ENCODE measurements around the gene IGFBP5.
A peak's percentile ranks its signal among the peaks of the same experiment; 100 is the strongest.

IGFBP5 gene

GRCh38 chr2:216665242-216665641 lies 30.1 kb downstream of the IGFBP5 start:
- peak; percentile 57 for DNase-seq (ENCODE audit: low spot score)

GRCh38 chr2:216664593-216665034 lies 30.7 kb downstream of the IGFBP5 start:
- no peak for DNase-seq (ENCODE audit: low spot score)

DNA sequence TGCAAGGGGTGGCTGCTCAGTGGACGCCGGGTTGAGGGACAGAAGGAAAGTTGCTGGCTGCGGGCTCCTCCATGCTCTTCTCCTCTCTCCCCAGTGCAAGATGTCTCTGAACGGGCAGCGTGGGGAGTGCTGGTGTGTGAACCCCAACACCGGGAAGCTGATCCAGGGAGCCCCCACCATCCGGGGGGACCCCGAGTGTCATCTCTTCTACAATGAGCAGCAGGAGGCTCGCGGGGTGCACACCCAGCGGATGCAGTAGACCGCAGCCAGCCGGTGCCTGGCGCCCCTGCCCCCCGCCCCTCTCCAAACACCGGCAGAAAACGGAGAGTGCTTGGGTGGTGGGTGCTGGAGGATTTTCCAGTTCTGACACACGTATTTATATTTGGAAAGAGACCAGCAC lies 31.5 kb downstream of the IGFBP5 start:
- DNase-seq (ENCODE audit: low spot score) = no peak

- DNase-seq (ENCODE audit: low spot score) = no peak
Observed at GRCh38 chr2:216663106-216663505, 32.2 kb downstream of the IGFBP5 start.

GRCh38 chr2:216661639-216662375 lies 33.5 kb downstream of the IGFBP5 start:
- no peak for DNase-seq (ENCODE audit: low spot score)

GRCh38 chr2:216661051-216661450 lies 34.3 kb downstream of the IGFBP5 start:
- no peak for DNase-seq (ENCODE audit: low spot score)

GRCh38 chr2:216660496-216660895 lies 34.9 kb downstream of the IGFBP5 start:
- DNase-seq (ENCODE audit: low spot score) = no peak

GRCh38 chr2:216659276-216659675 lies 36.1 kb downstream of the IGFBP5 start:
- no peak for DNase-seq (ENCODE audit: low spot score)

- DNase-seq (ENCODE audit: low spot score) = no peak
Observed at GRCh38 chr2:216658757-216659156, 36.6 kb downstream of the IGFBP5 start.

GRCh38 chr2:216657980-216658379 lies 37.4 kb downstream of the IGFBP5 start:
- DNase-seq (ENCODE audit: low spot score) = no peak

GRCh38 chr2:216657086-216657855 lies 38.1 kb downstream of the IGFBP5 start:
- no peak for DNase-seq (ENCODE audit: low spot score)

DNA sequence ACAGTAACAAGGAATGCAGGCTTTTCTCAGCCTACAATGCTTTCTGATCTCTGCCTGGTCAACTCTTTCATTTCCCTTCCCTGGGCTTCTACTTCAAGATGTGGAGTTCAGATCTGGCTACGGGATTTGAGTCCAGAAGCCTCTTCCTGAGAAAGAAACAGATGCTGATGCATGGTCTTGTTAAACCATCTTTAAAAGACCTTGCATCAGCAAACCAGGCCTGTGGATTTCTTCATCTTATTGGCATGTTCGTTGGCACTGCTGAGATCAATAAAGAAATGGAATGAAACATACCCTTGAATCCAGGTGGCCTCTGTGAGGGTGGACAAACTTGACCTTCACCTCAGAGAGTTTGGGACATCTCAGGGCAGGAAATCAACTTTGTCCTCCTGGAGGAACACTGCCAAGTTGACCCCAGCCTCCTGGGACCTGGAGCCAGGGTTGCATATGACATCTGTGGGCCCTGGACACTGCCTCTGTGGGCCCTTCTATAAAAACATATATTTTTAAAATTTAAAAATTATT lies 40.8 kb downstream of the IGFBP5 start:
- no peak for DNase-seq (ENCODE audit: low spot score)

- DNase-seq (ENCODE audit: low spot score) = no peak
Observed at GRCh38 chr2:216653931-216654365, 41.4 kb downstream of the IGFBP5 start.

DNA sequence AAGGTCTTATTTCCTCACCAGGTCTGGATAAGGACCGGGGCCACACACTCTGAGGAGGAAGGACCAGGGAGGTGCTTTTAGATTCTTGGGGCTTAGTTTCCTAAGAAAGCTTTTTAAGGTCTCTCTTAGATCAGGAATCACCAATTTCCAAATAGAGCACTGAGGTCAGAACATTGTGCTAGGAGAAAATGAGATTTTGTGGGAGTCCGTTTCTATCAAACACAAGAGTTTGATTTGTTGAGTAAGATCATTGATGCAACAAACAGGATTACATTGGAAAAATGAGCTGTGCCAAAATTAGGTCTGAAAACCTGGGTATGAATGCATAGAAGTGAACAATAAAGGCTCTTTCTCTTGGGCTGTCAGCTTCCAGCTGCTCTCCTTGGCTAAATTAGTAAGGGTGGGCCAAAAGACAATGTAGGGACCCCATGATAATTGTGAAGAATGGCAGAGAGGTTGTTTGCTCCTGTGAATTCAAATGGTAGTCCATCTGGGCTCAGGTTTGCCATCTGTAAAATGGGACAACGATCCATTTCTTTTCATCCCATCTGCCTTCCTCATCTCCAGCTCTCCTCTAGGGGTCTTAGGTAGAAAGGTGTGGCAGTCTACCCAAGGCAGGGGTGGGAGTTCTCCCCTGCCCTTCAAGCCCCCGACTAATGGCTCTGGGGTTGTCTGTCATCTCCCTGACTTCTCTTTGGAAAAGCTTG lies 42.1 kb downstream of the IGFBP5 start:
- no peak for DNase-seq (ENCODE audit: low spot score)

DNA sequence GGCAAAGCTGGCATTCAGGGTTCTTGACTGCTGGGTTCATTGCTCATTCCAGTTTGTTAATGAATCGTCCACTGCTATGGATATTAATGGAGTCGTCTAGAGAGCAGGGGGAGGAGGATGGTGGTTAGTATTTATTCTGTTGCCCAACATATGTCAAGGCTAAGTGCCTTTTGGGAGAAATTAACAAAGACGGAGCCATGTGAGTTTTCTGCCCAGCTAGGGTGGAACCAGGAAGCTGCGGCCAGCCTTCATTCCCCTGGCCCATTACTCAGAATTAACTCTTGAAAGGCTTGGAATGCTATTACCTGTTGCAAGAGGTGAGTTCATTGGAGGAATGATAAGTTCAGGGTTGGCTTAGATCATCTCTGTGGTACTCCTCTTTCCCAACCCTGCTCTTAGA lies 42.8 kb downstream of the IGFBP5 start:
- DNase-seq (ENCODE audit: low spot score) = no peak

GRCh38 chr2:216651351-216651881 lies 43.9 kb downstream of the IGFBP5 start:
- DNase-seq (ENCODE audit: low spot score) = no peak

DNA sequence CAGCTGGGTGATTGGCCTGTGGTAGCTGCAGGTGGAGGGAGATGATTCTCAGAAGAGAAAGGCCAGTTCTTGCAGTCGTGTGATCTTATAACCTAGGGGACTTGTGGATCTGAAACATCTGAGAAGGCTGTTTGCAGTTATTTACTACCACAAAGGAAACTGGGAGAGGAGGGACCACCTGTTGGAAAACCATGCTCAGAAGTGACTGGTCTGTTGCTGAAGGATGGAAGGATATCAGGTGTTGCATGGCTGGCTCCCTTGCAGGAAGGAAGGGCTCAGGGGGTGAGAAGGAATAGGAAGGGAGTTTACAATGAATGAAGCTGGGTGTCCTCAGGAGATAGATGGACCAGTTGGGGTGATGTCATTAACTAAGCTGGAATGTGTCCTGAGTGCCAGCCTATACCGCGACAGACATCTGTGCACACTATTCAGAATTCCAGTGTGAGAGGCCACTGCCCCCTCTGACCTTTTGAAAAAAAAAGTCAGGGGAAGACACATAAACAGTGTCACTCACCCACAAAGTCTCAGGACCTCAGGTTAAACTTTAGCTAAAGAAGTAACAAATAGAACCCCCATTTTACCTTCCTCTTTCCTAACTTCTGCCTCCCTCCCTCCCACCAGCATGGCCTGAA lies 44.6 kb downstream of the IGFBP5 start:
- DNase-seq (ENCODE audit: low spot score) = no peak

- no peak for DNase-seq (ENCODE audit: low spot score)
Observed at GRCh38 chr2:216649574-216649973, 45.8 kb downstream of the IGFBP5 start.

GRCh38 chr2:216648105-216648504 lies 47.2 kb downstream of the IGFBP5 start:
- DNase-seq (ENCODE audit: low spot score) = no peak

- no peak for DNase-seq (ENCODE audit: low spot score)
Observed at GRCh38 chr2:216646116-216646515, 49.2 kb downstream of the IGFBP5 start.

DNA sequence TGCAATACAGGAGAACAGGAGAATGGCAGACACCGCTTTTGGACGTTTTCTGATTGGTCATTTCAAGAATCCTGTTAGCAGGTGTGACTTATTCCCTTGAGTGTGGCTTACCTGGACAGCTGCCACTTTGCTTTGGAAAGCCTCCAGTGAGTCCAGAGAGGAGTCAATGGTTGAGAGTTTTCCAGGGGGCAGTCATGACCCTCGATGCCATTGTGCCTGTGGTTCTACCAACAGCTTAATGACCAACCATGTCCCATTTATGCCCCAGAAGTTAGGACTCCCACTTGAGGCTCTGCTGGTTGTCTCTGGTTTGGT lies 49.8 kb downstream of the IGFBP5 start:
- DNase-seq (ENCODE audit: low spot score) = no peak
